Measurements from ENCODE around the gene OR2W3. TPM values are rescaled to one million over a fixed set of nuclear protein-coding genes. Genes with fewer than 3 reads are reported as not detected.

OR2W3 gene
- total and polyA plus RNA-seq, 2 of the 8 experiments (the other 6 are each of a cell fraction or from before 2014, with no cell fraction given) = 0.12 to 1.1 TPM

- Histone ChIP-seq H3K4me1 (replicated peaks in 1 of 4; ENCODE audit: control insufficient read depth in 3 of 4, insufficient read depth in 4 of 4, low read length in 3 of 4) (no peaks in the 10 kb centered on the region), H3K9me3 (ENCODE audit: insufficient read depth in 2 of 2, low read depth in 1 of 2, low read length in 1 of 2) (peaks cover 52 to 53% of the 10 kb centered on the region in 2 experiments), H3K4ac (replicated peaks; ENCODE audit: insufficient read length, low read depth, low read length) (no peak overlapping the region), H4K5ac (ENCODE audit: insufficient read length, low read depth, low read length) (no peak overlapping the region), H3K27ac (ENCODE audit: low read depth, low read length) (no peak overlapping the region), H2BK120ac (replicated peaks; ENCODE audit: low read depth, low read length) (no peak overlapping the region), H3K36me3 (ENCODE audit: control insufficient read depth in 2 of 4, insufficient read depth in 4 of 4, low read length in 3 of 4) (no peaks in the 10 kb centered on the region), H3K27me3 (replicated peaks in 1 of 4; ENCODE audit: control insufficient read depth in 3 of 4, extremely low read depth in 1 of 4, insufficient read depth in 3 of 4, low read length in 3 of 4) (no peaks in the 10 kb centered on the region), H3K79me1 (ENCODE audit: low read depth, low read length) (no peaks in the 10 kb centered on the region), H4K8ac (ENCODE audit: extremely low read depth, insufficient read depth, low read length) (no peak overlapping the region), H3K4me3 (ENCODE audit: extremely low read depth in 1 of 4, insufficient read depth in 2 of 4, low read depth in 3 of 4, low read length in 4 of 4) (no peak overlapping the region), H4K20me1 (replicated peaks in 1 of 2; ENCODE audit: control insufficient read depth in 1 of 2, insufficient read depth in 2 of 2, low read length in 2 of 2) (no peaks in the 10 kb centered on the region), H3K23me2 (ENCODE audit: low read depth, low read length) (no peaks in the 10 kb centered on the region), H2BK15ac (ENCODE audit: low read length) (no peak overlapping the region), H3K4me2 (ENCODE audit: insufficient read depth in 1 of 2, low read depth in 2 of 2, low read length in 2 of 2) (no peak overlapping the region), H4K91ac (replicated peaks; ENCODE audit: insufficient read length, low read length) (no peak overlapping the region), H2BK5ac (ENCODE audit: low read depth, low read length) (no peak overlapping the region), H3K79me2 (ENCODE audit: control insufficient read depth in 1 of 2, insufficient read depth in 2 of 2, low read length in 2 of 2) (no peaks in the 10 kb centered on the region), H2AK5ac (ENCODE audit: low read depth, low read length) (no peak overlapping the region), H2BK20ac (ENCODE audit: low read length) (no peak overlapping the region), H3K23ac (ENCODE audit: insufficient read length) (no peak overlapping the region), H3K56ac (replicated peaks; ENCODE audit: insufficient read length, low read depth, low read length) (no peak overlapping the region), H3K14ac (ENCODE audit: insufficient read length) (no peak overlapping the region), H2AFZ (ENCODE audit: low read length) (no peak overlapping the region), H3K18ac (ENCODE audit: extremely low read depth, low read length) (no peak overlapping the region), H3K9ac (replicated peaks in 1 of 4; ENCODE audit: extremely low read depth in 1 of 4, low read depth in 3 of 4, low read length in 3 of 4) (no peak overlapping the region), H2BK12ac (ENCODE audit: low read depth, low read length) (no peak overlapping the region)
- POLR2A ChIA-PET (ENCODE audit: partially characterized antibody) = no interaction called here
- WGBS, 2 experiments (ENCODE audit: extremely low coverage in 1 of 2, insufficient coverage in 1 of 2, insufficient read length in 1 of 2, insufficient replicate concordance in 2 of 2, low coverage in 1 of 2, low lambda C conversion rate in 2 of 2, missing lambda C conversion rate in 1 of 2) = 54% methylated on average over 4 of the region's 4 CpGs; no CpG with 5 or more reads in 1 of the 2 experiments
- no peak for FAIRE-seq
- CTCF ChIA-PET (ENCODE audit: partially characterized antibody) = interaction anchor here (1.0 kb wide), 1 partner anchor 21 kb away, joined by 3 read pairs; no protein-coding TSS in a partner anchor
- DNase-seq (ENCODE audit: low read depth in 1 of 2, low spot score in 2 of 2) = no peak
- TF ChIP-seq SRF (IDR thresholded peaks at IDR 0.05; ENCODE audit: low read depth, low read length) = no peak
- no peak for TF ChIP-seq NANOG (IDR thresholded peaks at IDR 0.05; ENCODE audit: insufficient read depth, low read depth, low read length, poor library complexity, severe bottlenecking)
- TF ChIP-seq BCL11A (IDR thresholded peaks at IDR 0.05; ENCODE audit: low read depth in 2 of 2, low read length in 2 of 2) = no peak
- no peak for TF ChIP-seq SIN3A (conservative IDR thresholded peaks at IDR 0.05 in 1 of 2, IDR thresholded peaks at IDR 0.05 in 1 of 2; ENCODE audit: low read depth in 1 of 2, low read length in 2 of 2)
Observed at GRCh38 chr1:247914941-247915662, 19.7 kb downstream of the OR2W3 start.

All from H1 (cell line).